Erythroblast (primary cell): Measurements from ENCODE around the gene B3GNT9.

ENCODE experiments used
- GATA1 ChIP-seq: IDR thresholded peaks from 2 replicates; pipeline ENCODE4 v1.6.1; 2011; ENCODE audit warnings: low read depth, mild to moderate bottlenecking, control low read depth, low read length, moderate library complexity
- POLR2A ChIP-seq: IDR thresholded peaks from 2 replicates; pipeline ENCODE4 v1.6.1; 2011; ENCODE audit warnings: mild to moderate bottlenecking, low read length

DNA sequence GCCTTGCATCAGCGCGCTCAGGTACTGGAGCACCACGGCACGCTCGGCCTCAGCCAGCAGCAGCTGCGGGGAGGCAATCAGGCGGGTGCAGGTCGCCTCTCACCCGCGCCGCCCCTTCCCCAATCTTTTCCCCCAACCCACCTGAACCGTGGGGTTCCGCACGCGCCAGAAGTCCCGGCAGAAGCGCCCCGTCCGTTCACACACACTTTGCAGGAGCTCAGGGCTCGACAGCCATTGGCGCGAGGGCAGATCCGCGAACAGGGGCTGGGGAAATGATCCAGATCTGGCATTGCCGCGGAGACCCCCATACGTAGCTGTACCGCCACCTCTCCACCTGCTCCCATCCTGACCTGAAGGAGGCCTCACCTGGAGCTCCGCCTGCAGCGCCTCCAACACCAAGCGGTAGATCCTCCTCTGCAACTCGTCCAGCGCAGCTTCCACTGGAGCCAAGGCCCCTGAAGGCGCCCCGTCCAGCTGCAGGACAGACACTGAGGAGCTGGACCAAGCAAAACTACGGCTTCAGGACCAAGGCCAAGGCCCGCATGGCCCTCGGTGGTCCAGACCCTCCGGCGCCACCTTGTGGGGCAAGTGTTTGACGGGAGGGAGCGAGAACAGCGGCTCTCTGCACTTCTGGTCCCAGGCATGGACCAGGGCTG is 34.3 kb upstream of the B3GNT9 start:
- TF ChIP-seq POLR2A, result no peak
- TF ChIP-seq GATA1, result no peak
